Measurements from ENCODE around the gene CACNA2D2. TPM values are rescaled to one million over a fixed set of nuclear protein-coding genes. Genes with fewer than 3 reads are reported as not detected.

The CACNA2D2 gene
- total and polyA plus RNA-seq, 2 of the 13 experiments (the other 11 are each of a cell fraction or from before 2014, with no cell fraction given): not detected

- 0 out of 2 replicates have a peak, but pooled peaks have one; percentile 35 for TF ChIP-seq HNF1B (CRISPR knock-in tag; IDR thresholded peaks at IDR 0.05)
- no peak for TF ChIP-seq CENPX (CRISPR knock-in tag; IDR thresholded peaks at IDR 0.05)
- peak; percentile 45; the same call in 1 of the 2 replicates for TF ChIP-seq THAP11 (CRISPR knock-in tag; IDR thresholded peaks at IDR 0.05)
- TF ChIP-seq ZNF788 (CRISPR knock-in tag; IDR thresholded peaks at IDR 0.05; ENCODE audit: borderline replicate concordance): no peak; the same call in 1 of the 2 replicates
- no peak for TF ChIP-seq ZNF773 (CRISPR knock-in tag; IDR thresholded peaks at IDR 0.05; ENCODE audit: borderline replicate concordance)
- no peak for TF ChIP-seq ZNF883 (CRISPR knock-in tag; IDR thresholded peaks at IDR 0.05; ENCODE audit: not compliant biosample characterization)
- TF ChIP-seq, protein P1, sequence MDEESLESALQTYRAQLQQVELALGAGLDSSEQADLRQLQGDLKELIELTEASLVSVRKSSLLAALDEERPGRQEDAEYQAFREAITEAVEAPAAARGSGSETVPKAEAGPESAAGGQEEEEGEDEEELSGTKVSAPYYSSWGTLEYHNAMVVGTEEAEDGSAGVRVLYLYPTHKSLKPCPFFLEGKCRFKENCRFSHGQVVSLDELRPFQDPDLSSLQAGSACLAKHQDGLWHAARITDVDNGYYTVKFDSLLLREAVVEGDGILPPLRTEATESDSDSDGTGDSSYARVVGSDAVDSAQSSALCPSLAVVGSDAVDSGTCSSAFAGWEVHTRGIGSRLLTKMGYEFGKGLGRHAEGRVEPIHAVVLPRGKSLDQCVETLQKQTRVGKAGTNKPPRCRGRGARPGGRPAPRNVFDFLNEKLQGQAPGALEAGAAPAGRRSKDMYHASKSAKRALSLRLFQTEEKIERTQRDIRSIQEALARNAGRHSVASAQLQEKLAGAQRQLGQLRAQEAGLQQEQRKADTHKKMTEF (CRISPR knock-in tag; IDR thresholded peaks at IDR 0.05): no peak
- no peak for TF ChIP-seq SP140L (CRISPR knock-in tag; IDR thresholded peaks at IDR 0.05; ENCODE audit: borderline replicate concordance)
- peak; percentile 96 for TF ChIP-seq STAG1 (CRISPR knock-in tag; IDR thresholded peaks at IDR 0.05)
- TF ChIP-seq, protein P2, sequence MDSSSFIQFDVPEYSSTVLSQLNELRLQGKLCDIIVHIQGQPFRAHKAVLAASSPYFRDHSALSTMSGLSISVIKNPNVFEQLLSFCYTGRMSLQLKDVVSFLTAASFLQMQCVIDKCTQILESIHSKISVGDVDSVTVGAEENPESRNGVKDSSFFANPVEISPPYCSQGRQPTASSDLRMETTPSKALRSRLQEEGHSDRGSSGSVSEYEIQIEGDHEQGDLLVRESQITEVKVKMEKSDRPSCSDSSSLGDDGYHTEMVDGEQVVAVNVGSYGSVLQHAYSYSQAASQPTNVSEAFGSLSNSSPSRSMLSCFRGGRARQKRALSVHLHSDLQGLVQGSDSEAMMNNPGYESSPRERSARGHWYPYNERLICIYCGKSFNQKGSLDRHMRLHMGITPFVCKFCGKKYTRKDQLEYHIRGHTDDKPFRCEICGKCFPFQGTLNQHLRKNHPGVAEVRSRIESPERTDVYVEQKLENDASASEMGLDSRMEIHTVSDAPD (CRISPR knock-in tag; IDR thresholded peaks at IDR 0.05): no peak
- TF ChIP-seq, protein P3, sequence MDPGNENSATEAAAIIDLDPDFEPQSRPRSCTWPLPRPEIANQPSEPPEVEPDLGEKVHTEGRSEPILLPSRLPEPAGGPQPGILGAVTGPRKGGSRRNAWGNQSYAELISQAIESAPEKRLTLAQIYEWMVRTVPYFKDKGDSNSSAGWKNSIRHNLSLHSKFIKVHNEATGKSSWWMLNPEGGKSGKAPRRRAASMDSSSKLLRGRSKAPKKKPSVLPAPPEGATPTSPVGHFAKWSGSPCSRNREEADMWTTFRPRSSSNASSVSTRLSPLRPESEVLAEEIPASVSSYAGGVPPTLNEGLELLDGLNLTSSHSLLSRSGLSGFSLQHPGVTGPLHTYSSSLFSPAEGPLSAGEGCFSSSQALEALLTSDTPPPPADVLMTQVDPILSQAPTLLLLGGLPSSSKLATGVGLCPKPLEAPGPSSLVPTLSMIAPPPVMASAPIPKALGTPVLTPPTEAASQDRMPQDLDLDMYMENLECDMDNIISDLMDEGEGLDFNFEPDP (CRISPR knock-in tag; conservative IDR thresholded peaks at IDR 0.05): no peak
- TF ChIP-seq RXRA (CRISPR knock-in tag; IDR thresholded peaks at IDR 0.05): peak; percentile 84
- peak; percentile 62 for TF ChIP-seq TEAD3 (CRISPR knock-in tag; optimal IDR thresholded peaks at IDR 0.05; ENCODE audit: borderline replicate concordance)
- TF ChIP-seq SKI (IDR thresholded peaks at IDR 0.05; ENCODE audit: partially characterized antibody): peak; percentile 98
- no peak for TF ChIP-seq REPIN1 (CRISPR knock-in tag; IDR thresholded peaks at IDR 0.05; ENCODE audit: borderline replicate concordance, low read depth)
- TF ChIP-seq ZNF335 (CRISPR knock-in tag; IDR thresholded peaks at IDR 0.05): 0 out of 2 replicates have a peak, but pooled peaks have one; percentile 20
- TF ChIP-seq MXI1 (IDR thresholded peaks at IDR 0.05; ENCODE audit: borderline replicate concordance, low read depth, low read length): 0 out of 3 replicates have a peak, but pooled peaks have one; percentile 17
- TF ChIP-seq FIP1L1 (IDR thresholded peaks at IDR 0.05; ENCODE audit: borderline replicate concordance, insufficient read depth, low read depth, low read length): no peak
- TF ChIP-seq, protein P4, sequence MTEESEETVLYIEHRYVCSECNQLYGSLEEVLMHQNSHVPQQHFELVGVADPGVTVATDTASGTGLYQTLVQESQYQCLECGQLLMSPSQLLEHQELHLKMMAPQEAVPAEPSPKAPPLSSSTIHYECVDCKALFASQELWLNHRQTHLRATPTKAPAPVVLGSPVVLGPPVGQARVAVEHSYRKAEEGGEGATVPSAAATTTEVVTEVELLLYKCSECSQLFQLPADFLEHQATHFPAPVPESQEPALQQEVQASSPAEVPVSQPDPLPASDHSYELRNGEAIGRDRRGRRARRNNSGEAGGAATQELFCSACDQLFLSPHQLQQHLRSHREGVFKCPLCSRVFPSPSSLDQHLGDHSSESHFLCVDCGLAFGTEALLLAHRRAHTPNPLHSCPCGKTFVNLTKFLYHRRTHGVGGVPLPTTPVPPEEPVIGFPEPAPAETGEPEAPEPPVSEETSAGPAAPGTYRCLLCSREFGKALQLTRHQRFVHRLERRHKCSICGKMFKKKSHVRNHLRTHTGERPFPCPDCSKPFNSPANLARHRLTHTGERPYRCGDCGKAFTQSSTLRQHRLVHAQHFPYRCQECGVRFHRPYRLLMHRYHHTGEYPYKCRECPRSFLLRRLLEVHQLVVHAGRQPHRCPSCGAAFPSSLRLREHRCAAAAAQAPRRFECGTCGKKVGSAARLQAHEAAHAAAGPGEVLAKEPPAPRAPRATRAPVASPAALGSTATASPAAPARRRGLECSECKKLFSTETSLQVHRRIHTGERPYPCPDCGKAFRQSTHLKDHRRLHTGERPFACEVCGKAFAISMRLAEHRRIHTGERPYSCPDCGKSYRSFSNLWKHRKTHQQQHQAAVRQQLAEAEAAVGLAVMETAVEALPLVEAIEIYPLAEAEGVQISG (CRISPR knock-in tag; IDR thresholded peaks at IDR 0.05): peak; percentile 23; the same call in 1 of the 2 replicates
- TF ChIP-seq POLR2AphosphoS5 (IDR thresholded peaks at IDR 0.05; ENCODE audit: low read depth, low read length): no peak
- 0 out of 2 replicates have a peak, but pooled peaks have one; percentile 18 for TF ChIP-seq NRL (CRISPR knock-in tag; IDR thresholded peaks at IDR 0.05; ENCODE audit: borderline replicate concordance)
Observed at GRCh38 chr3:50436114-50436674, 67.2 kb downstream of the CACNA2D2 start (continued).

Data from HepG2 (cell line).